Ectodermal cell (in vitro differentiated cells): Measurements from ENCODE around the gene ERC2.

Experiments
- H3K27ac ChIP-seq: 2 replicates; pipeline ENCODE4 v1.7.0; 2013; ENCODE audit warnings: mild to moderate bottlenecking, low read depth, low read length; ENCODE audit not compliant: insufficient read depth, poor library complexity, severe bottlenecking
- H3K27me3 ChIP-seq: 2 replicates; pipeline ENCODE4 v1.7.0; 2013; ENCODE audit warnings: mild to moderate bottlenecking, low read length; ENCODE audit not compliant: insufficient read depth, control insufficient read depth, poor library complexity, severe bottlenecking
- H3K36me3 ChIP-seq: one replicate; pipeline ENCODE4 v1.7.0; 2013; ENCODE audit warnings: low read length; ENCODE audit not compliant: control insufficient read depth, insufficient read depth
- H3K4me1 ChIP-seq: one replicate; pipeline ENCODE4 v1.7.0; 2013; ENCODE audit warnings: low read length; ENCODE audit not compliant: control insufficient read depth, insufficient read depth
- H3K4me3 ChIP-seq: 2 replicates; pipeline ENCODE4 v1.7.0; 2013; ENCODE audit warnings: low read depth, low read length, control low read depth; ENCODE audit not compliant: insufficient read depth
- H3K9me3 ChIP-seq: 2 replicates; pipeline ENCODE4 v1.7.0; 2013; ENCODE audit warnings: mild to moderate bottlenecking, low read length, moderate library complexity; ENCODE audit not compliant: control insufficient read depth
- WGBS, 2 experiments: methylation state at CpG; one replicate each; pipeline ENCODE4 v1.1.7; 2013; ENCODE audit warnings: missing lambda C conversion rate in 2 of 2; 5-methylcytosine and 5-hydroxymethylcytosine counted together

Gene ERC2

GRCh38 chr3:55978953-55979352 is 489.3 kb downstream of the ERC2 start:
- no peaks in the 10 kb centered on the region for H3K4me1 ChIP-seq
- no peak overlapping the region for H3K27ac ChIP-seq
- H3K27me3 ChIP-seq, result no peaks in the 10 kb centered on the region
- H3K4me3 ChIP-seq, result no peak overlapping the region
- no peaks in the 10 kb centered on the region for H3K9me3 ChIP-seq
- no peaks in the 10 kb centered on the region for H3K36me3 ChIP-seq
- WGBS, 2 experiments, result 93% methylated on average over 6 of the region's 6 CpGs

DNA sequence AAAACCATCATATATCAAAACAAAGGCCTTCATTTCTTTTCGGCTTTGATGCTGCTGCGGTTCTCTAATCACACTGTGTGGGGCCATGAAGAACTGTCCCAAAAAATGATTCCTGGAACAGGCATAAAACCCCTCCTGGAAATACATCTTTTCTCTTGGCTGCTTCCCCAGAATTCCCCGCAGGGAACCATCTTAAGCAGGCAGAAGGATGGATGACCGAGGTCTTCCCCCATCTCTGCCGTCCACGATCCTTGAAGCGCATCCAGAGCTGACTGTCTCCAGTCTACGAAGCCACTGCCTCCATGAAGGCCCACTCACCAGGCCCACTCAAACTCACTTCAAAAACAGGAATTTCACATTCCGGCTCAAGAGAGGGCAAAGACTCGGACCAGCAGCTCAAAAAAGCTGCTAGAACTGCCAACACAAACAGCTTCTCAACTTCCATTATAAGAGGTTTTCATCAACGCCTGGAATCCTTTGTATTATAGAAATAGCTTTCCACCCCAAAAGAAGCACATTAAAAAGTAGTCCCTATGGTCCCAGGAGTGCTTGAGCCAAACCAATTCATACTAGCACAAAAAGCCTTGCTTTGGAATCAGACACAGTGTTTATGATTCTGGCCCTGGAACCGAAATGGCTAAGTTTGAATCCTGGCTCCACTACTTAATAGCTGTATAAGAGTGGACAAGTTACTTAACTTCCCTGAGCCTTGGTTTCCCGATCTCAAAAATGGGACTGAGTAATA is 493.7 kb downstream of the ERC2 start:
- no peaks in the 10 kb centered on the region for H3K4me1 ChIP-seq

GRCh38 chr3:55969634-55970033 is 498.6 kb downstream of the ERC2 start:
- Histone ChIP-seq H3K9me3 (no peaks in the 10 kb centered on the region), H3K4me1 (no peaks in the 10 kb centered on the region), H3K4me3 (no peak overlapping the region), H3K27me3 (no peaks in the 10 kb centered on the region), H3K27ac (no peak overlapping the region), H3K36me3 (no peaks in the 10 kb centered on the region)
- WGBS, 2 experiments, result 83 to 95% methylated on average over 2 of the region's 2 CpGs

More for the DNA sequence above, 493.7 kb downstream of the ERC2 start:
- H3K9me3 ChIP-seq, result no peaks in the 10 kb centered on the region
- H3K27me3 ChIP-seq, result no peaks in the 10 kb centered on the region
- 92% methylated on average over 13 of the region's 13 CpGs for WGBS, 2 experiments
- no peak overlapping the region for H3K27ac ChIP-seq
- no peak overlapping the region for H3K4me3 ChIP-seq
- no peaks in the 10 kb centered on the region for H3K36me3 ChIP-seq

GRCh38 chr3:55968331-55968730 is 499.9 kb downstream of the ERC2 start:
- H3K4me3 ChIP-seq, result no peak overlapping the region
- no peaks in the 10 kb centered on the region for H3K9me3 ChIP-seq
- no peak overlapping the region for H3K27ac ChIP-seq
- no peaks in the 10 kb centered on the region for H3K36me3 ChIP-seq
- WGBS, 2 experiments, result 95 to 99% methylated on average over 5 to 6 of the region's 6 CpGs
- H3K27me3 ChIP-seq, result no peaks in the 10 kb centered on the region
- H3K4me1 ChIP-seq, result no peaks in the 10 kb centered on the region

- Histone ChIP-seq H3K27ac (no peak overlapping the region), H3K27me3 (no peaks in the 10 kb centered on the region)
- WGBS, 2 experiments, result 90 to 91% methylated on average over 1 of the region's 1 CpG
Measured at GRCh38 chr3:55966566-55966965, 501.7 kb downstream of the ERC2 start.

DNA sequence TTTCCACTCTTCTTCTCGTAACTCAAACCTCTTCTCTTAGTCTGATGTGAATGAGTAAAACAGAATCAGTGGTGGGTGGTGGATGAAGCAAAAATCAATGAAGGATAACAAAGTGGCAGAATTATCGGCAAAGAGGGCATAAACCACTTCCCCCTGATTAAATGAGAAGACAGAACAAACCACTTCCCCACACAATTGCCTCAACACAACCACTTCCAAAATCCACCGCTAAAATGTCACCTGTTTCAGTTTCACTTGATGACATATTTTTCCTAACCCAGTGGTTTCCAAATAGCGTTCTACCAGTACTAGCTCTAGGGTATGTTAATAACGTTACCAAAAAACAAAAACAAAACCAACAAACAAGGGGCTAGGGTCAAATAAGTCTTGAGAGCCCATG is 502.5 kb downstream of the ERC2 start:
- H3K36me3 ChIP-seq, result no peaks in the 10 kb centered on the region
- H3K9me3 ChIP-seq, result no peaks in the 10 kb centered on the region
- H3K4me3 ChIP-seq, result no peak overlapping the region
- WGBS, 2 experiments, result 87 to 93% methylated on average over 4 to 5 of the region's 5 CpGs
- H3K27me3 ChIP-seq, result no peaks in the 10 kb centered on the region
- no peaks in the 10 kb centered on the region for H3K4me1 ChIP-seq
- H3K27ac ChIP-seq, result no peak overlapping the region

More at GRCh38 chr3:55966566-55966965, 501.7 kb downstream of the ERC2 start:
- H3K4me1 ChIP-seq, result no peaks in the 10 kb centered on the region
- H3K36me3 ChIP-seq, result no peaks in the 10 kb centered on the region
- H3K9me3 ChIP-seq, result no peaks in the 10 kb centered on the region
- no peak overlapping the region for H3K4me3 ChIP-seq

GRCh38 chr3:55964491-55964985 is 503.7 kb downstream of the ERC2 start:
- WGBS, 2 experiments, result 71 to 74% methylated on average over 2 of the region's 2 CpGs
- H3K36me3 ChIP-seq, result no peaks in the 10 kb centered on the region
- H3K27ac ChIP-seq, result no peak overlapping the region

GRCh38 chr3:55963601-55964000 is 504.7 kb downstream of the ERC2 start:
- H3K27ac ChIP-seq, result no peak overlapping the region
- H3K27me3 ChIP-seq, result no peaks in the 10 kb centered on the region
- H3K9me3 ChIP-seq, result no peaks in the 10 kb centered on the region
- H3K36me3 ChIP-seq, result no peaks in the 10 kb centered on the region
- 92 to 94% methylated on average over 6 of the region's 6 CpGs for WGBS, 2 experiments
- H3K4me3 ChIP-seq, result no peak overlapping the region
- no peaks in the 10 kb centered on the region for H3K4me1 ChIP-seq

More at GRCh38 chr3:55964491-55964985, 503.7 kb downstream of the ERC2 start:
- H3K4me1 ChIP-seq, result no peaks in the 10 kb centered on the region
- H3K9me3 ChIP-seq, result no peaks in the 10 kb centered on the region
- no peak overlapping the region for H3K4me3 ChIP-seq
- H3K27me3 ChIP-seq, result no peaks in the 10 kb centered on the region

GRCh38 chr3:55959471-55960080 is 508.7 kb downstream of the ERC2 start:
- Histone ChIP-seq H3K4me1 (no peaks in the 10 kb centered on the region), H3K36me3 (no peaks in the 10 kb centered on the region), H3K27ac (no peak overlapping the region), H3K4me3 (no peak overlapping the region), H3K9me3 (no peaks in the 10 kb centered on the region), H3K27me3 (no peaks in the 10 kb centered on the region)
- 81 to 82% methylated on average over 7 of the region's 7 CpGs for WGBS, 2 experiments

- no peak overlapping the region for H3K4me3 ChIP-seq
- 95 to 96% methylated on average over 8 of the region's 8 CpGs for WGBS, 2 experiments
- H3K9me3 ChIP-seq, result no peaks in the 10 kb centered on the region
- H3K4me1 ChIP-seq, result no peaks in the 10 kb centered on the region
- H3K27me3 ChIP-seq, result no peaks in the 10 kb centered on the region
- H3K27ac ChIP-seq, result no peak overlapping the region
- H3K36me3 ChIP-seq, result no peaks in the 10 kb centered on the region
Measured at GRCh38 chr3:55958605-55959004, 509.7 kb downstream of the ERC2 start.
